Smooth muscle cell (in vitro differentiated cells): ENCODE data around the gene OSBP2. TPM values are rescaled to one million over a fixed set of nuclear protein-coding genes. Genes with fewer than 3 reads are reported as not detected.

Experiments
- DNase-seq: peaks from one replicate; lab custom pipeline; 2025; ENCODE audit not compliant: unreplicated experiment; lab: John Stamatoyannopoulos, UW
- H2AFZ ChIP-seq: fragments of 200-600 bp; sonication (generic); 2 replicates; pipeline ENCODE4 v1.6.0; 2016; ENCODE audit warnings: antibody characterized with exemption, low read depth, mild to moderate bottlenecking
- H3F3A ChIP-seq: fragments of 200-600 bp; sonication (generic); 2 replicates; pipeline ENCODE4 v1.6.0; 2017; ENCODE audit warnings: antibody characterized with exemption, low read depth
- H3K27ac ChIP-seq: fragments of 200-600 bp; sonication (generic); 2 replicates; pipeline ENCODE4 v1.5.1; 2016; ENCODE audit warnings: low read depth, mild to moderate bottlenecking
- H3K27me3 ChIP-seq: fragments of 200-600 bp; sonication (generic); 2 replicates; pipeline ENCODE4 v1.6.1; 2016; ENCODE audit warnings: low read depth, mild to moderate bottlenecking
- H3K36me3 ChIP-seq: fragments of 200-600 bp; sonication (generic); 2 replicates; pipeline ENCODE4 v1.5.1; 2016; ENCODE audit warnings: low read depth
- H3K4me1 ChIP-seq: fragments of 200-600 bp; sonication (generic); 2 replicates; pipeline ENCODE4 v1.5.1; 2016; ENCODE audit warnings: low read depth
- H3K4me2 ChIP-seq: fragments of 200-600 bp; sonication (generic); 2 replicates; pipeline ENCODE4 v1.6.0; 2016; ENCODE audit warnings: mild to moderate bottlenecking
- H3K4me3 ChIP-seq: fragments of 200-600 bp; sonication (generic); 2 replicates; pipeline ENCODE4 v1.5.1; 2016; ENCODE audit warnings: mild to moderate bottlenecking
- H3K79me2 ChIP-seq: fragments of 200-600 bp; sonication (generic); 2 replicates; pipeline ENCODE4 v1.6.0; 2016; ENCODE audit warnings: low read depth, mild to moderate bottlenecking
- H3K9ac ChIP-seq: fragments of 200-600 bp; sonication (generic); 2 replicates; pipeline ENCODE4 v1.6.0; 2016; ENCODE audit warnings: low read depth
- H3K9me3 ChIP-seq: fragments of 200-600 bp; sonication (generic); replicated peaks from 2 replicates; pipeline ENCODE4 v1.5.1; 2016; ENCODE audit warnings: low read depth
- H4K20me1 ChIP-seq: fragments of 200-600 bp; sonication (generic); 2 replicates; pipeline ENCODE4 v1.6.0; 2016; ENCODE audit warnings: low read depth
- CTCF ChIP-seq: fragments of 200-600 bp; sonication (generic); IDR thresholded peaks from 2 replicates; pipeline ENCODE4 v1.5.1; 2017; ENCODE audit warnings: borderline replicate concordance, mild to moderate bottlenecking, antibody characterized with exemption; ENCODE audit not compliant: insufficient read depth, poor library complexity, severe bottlenecking
- WGBS: methylation state at CpG from one replicate; pipeline ENCODE4 v1.1.7; 2016; ENCODE audit warnings: low lambda C conversion rate; 5-methylcytosine and 5-hydroxymethylcytosine counted together
- polyA plus RNA-seq: library from polyadenylated mRNA; unstranded; fragments of >200 nt; fragmentation: Nextera tagmentation; extraction: Ambion mirVana; gene quantifications from 2 replicates; pipeline ENCODE4 v1.2.1, GENCODE V29; 2016
- total RNA-seq: library from RNA; depleted of rRNA; stranded (reverse); fragments of >200 nt; gene quantifications from 2 replicates; pipeline ENCODE4 v1.2.3, GENCODE V29; 2014

Gene OSBP2
- total and polyA plus RNA-seq, 2 experiments from 2014 or later, result 4.6 to 4.9 TPM

- no peak for TF ChIP-seq CTCF
- no peaks in the 10 kb centered on the region for H4K20me1 ChIP-seq
- 73% methylated on average over 3 of the region's 3 CpGs for WGBS
- no peak overlapping the region for H3K27ac ChIP-seq
- H2AFZ ChIP-seq, result no peak overlapping the region
- H3K27me3 ChIP-seq, result no peaks in the 10 kb centered on the region
- H3K9me3 ChIP-seq, result no peaks in the 10 kb centered on the region
- no peaks in the 10 kb centered on the region for H3K36me3 ChIP-seq
- H3K9ac ChIP-seq, result no peak overlapping the region
- H3K4me3 ChIP-seq, result no peak overlapping the region
- no peak for DNase-seq
- H3K4me2 ChIP-seq, result no peak overlapping the region
- no peaks in the 10 kb centered on the region for H3F3A ChIP-seq
- no peaks in the 10 kb centered on the region for H3K79me2 ChIP-seq
- H3K4me1 ChIP-seq, result no peaks in the 10 kb centered on the region
Observed at GRCh38 chr22:30777587-30777986, 82.9 kb downstream of the OSBP2 start.

GRCh38 chr22:30778261-30778660 lies 83.6 kb downstream of the OSBP2 start:
- no peak for DNase-seq
- Histone ChIP-seq H3K4me3 (no peak overlapping the region), H3K27me3 (no peaks in the 10 kb centered on the region), H3K4me2 (no peak overlapping the region), H3K9me3 (no peaks in the 10 kb centered on the region), H3K4me1 (no peaks in the 10 kb centered on the region), H3K9ac (no peak overlapping the region), H2AFZ (no peak overlapping the region), H3F3A (no peaks in the 10 kb centered on the region), H4K20me1 (no peaks in the 10 kb centered on the region), H3K27ac (no peak overlapping the region), H3K36me3 (no peaks in the 10 kb centered on the region), H3K79me2 (no peaks in the 10 kb centered on the region)
- 89% methylated on average over 5 of the region's 5 CpGs for WGBS
- no peak for TF ChIP-seq CTCF

GRCh38 chr22:30780026-30780425 lies 85.4 kb downstream of the OSBP2 start:
- Histone ChIP-seq H3K4me2 (no peak overlapping the region), H4K20me1 (no peaks in the 10 kb centered on the region), H3F3A (no peaks in the 10 kb centered on the region), H3K4me1 (no peaks in the 10 kb centered on the region), H3K9ac (no peak overlapping the region), H3K27ac (no peak overlapping the region), H2AFZ (no peak overlapping the region), H3K27me3 (no peaks in the 10 kb centered on the region), H3K9me3 (no peaks in the 10 kb centered on the region), H3K79me2 (no peaks in the 10 kb centered on the region), H3K36me3 (no peaks in the 10 kb centered on the region), H3K4me3 (no peak overlapping the region)
- DNase-seq, result no peak
- 73% methylated on average over 12 of the region's 12 CpGs for WGBS
- no peak for TF ChIP-seq CTCF

- H3K27me3 ChIP-seq, result no peaks in the 10 kb centered on the region
- no peak overlapping the region for H3K4me3 ChIP-seq
- TF ChIP-seq CTCF, result no peak
- H3K36me3 ChIP-seq, result no peaks in the 10 kb centered on the region
- H4K20me1 ChIP-seq, result no peaks in the 10 kb centered on the region
- no peak for DNase-seq
- no peak overlapping the region for H2AFZ ChIP-seq
- no peaks in the 10 kb centered on the region for H3K79me2 ChIP-seq
- H3K4me1 ChIP-seq, result no peaks in the 10 kb centered on the region
- no peaks in the 10 kb centered on the region for H3K9me3 ChIP-seq
- 69% methylated on average over 6 of the region's 6 CpGs for WGBS
- H3K27ac ChIP-seq, result no peak overlapping the region
- no peak overlapping the region for H3K4me2 ChIP-seq
- H3F3A ChIP-seq, result no peaks in the 10 kb centered on the region
- H3K9ac ChIP-seq, result no peak overlapping the region
Observed at GRCh38 chr22:30781271-30781875, 86.7 kb downstream of the OSBP2 start.
